GM10266 (cell line): ENCODE measurements around the gene SCGB1D1.

Source experiments
- DNase-seq: peaks from one replicate; pipeline ENCODE4 v3.0.0; 2012; ENCODE audit errors: extremely low spot score
- TF ChIP-seq, protein P1 (sequence below): IDR thresholded peaks from 2 replicates; pipeline ENCODE4 v1.5.1; 2012; ENCODE audit warnings: mild to moderate bottlenecking, low read depth; ENCODE audit not compliant: control insufficient read depth, insufficient read depth; ENCODE audit errors: missing control alignments

The SCGB1D1 gene, protein sequence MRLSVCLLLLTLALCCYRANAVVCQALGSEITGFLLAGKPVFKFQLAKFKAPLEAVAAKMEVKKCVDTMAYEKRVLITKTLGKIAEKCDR

DNA sequence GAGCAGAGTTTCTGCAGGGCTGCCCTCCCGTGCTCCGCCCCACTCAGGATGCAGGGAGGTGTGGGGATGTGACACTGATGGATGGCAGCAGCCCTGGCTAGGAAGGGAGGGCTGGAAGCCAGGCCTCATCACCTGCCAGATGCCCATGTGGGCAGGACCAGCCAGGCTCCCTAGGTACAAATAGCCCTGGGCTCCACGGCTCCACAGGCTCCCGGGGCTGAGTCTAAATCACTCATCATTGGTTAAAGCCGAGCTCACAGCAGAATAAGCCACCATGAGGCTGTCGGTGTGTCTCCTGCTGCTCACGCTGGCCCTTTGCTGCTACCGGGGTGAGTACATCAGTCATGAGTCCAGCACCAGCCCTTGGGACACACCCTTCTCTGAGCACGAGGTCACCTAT is at the start of gene SCGB1D1:
Gene SCGB1D1 (plus strand): TSS at position 206 of the 400 bp plus-strand sequence. CDS start 69 bp downstream, at position 275.
- DNase-seq: no peak
- TF ChIP-seq, protein P1, sequence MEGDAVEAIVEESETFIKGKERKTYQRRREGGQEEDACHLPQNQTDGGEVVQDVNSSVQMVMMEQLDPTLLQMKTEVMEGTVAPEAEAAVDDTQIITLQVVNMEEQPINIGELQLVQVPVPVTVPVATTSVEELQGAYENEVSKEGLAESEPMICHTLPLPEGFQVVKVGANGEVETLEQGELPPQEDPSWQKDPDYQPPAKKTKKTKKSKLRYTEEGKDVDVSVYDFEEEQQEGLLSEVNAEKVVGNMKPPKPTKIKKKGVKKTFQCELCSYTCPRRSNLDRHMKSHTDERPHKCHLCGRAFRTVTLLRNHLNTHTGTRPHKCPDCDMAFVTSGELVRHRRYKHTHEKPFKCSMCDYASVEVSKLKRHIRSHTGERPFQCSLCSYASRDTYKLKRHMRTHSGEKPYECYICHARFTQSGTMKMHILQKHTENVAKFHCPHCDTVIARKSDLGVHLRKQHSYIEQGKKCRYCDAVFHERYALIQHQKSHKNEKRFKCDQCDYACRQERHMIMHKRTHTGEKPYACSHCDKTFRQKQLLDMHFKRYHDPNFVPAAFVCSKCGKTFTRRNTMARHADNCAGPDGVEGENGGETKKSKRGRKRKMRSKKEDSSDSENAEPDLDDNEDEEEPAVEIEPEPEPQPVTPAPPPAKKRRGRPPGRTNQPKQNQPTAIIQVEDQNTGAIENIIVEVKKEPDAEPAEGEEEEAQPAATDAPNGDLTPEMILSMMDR: no peak

DNA sequence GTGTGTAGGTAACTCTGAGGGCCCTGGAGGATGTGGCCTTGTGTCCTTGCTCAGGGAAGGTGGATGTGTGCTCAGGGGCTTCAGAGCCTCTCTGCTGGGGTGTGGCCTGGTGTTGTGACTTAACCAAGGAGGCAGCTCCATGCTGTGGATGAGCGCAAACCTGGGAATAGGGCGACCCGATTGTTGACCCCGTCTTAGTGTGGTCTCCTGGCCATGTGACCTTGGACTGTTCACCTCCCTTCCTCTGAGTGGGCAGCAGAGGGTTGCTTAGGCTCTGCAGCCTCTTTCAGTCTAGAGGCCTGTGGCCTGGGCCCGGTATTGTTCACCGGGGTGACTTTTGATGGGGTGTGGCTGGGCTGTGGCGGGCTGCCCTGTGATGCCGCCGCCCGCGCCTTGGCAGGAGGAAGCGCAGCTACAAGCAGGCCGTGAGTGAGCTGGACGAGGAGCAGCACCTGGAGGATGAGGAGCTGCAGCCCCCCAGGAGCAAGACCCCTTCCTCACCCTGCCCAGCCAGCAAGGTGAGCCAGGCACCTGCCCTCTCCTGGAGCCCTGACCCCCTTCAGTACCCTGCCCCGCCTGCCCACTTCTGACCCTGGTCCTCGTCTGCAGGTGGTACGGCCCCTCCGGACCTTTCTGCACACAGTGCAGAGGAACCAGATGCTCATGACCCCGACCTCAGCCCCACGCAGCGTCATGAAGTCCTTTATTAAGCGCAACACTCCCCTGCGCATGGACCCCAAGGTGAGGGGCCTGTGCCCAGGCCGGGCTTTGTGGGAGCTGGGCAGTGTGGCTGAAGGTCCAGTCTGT is 49.5 kb upstream of the SCGB1D1 start:
- TF ChIP-seq, protein P1: no peak
- DNase-seq: no peak

DNA sequence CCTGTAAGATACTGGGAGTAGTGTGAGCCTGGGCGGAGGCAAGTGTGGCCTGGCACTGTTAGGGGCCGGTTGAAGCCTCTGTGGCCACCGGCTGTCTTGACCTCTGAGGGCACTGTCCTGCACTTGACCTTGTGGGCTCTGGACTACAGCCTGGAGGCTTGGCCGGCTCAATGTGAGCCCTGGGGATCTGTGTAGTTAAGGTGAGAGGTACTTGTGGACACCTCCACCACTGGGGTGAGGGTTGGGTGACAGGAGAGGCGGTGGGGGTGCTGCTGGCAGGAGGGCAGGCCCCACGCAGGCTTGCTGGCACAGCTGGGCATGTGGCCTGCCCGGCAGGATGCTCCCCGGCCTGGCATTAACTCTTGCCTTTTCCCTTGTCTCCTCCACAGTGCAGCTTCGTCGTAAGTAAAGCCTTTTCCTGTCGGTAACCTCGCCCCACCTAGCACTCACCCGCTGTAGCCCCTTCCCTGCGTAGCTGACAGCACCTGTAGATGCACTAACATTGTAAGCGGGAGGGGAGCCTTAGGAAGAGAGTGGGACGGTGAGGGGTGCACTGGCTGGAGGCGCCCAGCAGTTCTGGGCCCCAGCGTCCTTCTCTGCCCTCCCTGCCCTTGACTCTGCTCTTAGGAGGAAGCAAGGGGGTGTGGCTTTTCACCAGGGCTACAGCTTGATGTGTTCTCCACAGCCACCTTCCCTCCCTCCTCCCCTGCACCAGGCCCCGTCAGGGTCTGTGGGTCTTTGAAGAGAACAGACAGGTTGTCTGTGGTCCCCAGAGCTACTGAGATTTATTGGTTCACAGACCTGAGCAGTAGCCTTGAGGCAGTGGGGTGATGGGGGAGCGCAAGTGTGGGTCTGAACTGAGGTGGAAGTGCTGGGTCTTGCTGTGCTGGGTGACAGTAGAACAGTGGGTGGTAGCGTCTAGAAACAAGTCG is 48.6 kb upstream of the SCGB1D1 start:
- DNase-seq: no peak
- TF ChIP-seq, protein P1: no peak

DNA sequence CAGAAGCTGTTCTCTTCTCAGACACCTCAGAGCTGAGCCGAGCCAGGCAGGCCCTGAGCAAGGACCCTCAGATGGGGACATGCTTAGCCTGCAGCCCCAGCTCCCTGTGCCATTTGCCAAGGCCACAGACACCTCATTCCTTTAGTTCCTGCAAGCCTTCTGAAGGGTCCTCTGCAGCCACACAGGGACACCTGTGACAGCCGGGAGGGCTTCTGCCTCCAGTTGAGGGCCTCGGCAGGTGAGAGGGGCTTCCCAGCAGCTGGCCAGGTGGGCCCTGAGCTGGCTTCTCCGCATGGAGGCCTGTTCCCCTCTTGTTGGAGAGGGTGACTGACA is 48.0 kb upstream of the SCGB1D1 start:
- TF ChIP-seq, protein P1: no peak
- no peak for DNase-seq

DNA sequence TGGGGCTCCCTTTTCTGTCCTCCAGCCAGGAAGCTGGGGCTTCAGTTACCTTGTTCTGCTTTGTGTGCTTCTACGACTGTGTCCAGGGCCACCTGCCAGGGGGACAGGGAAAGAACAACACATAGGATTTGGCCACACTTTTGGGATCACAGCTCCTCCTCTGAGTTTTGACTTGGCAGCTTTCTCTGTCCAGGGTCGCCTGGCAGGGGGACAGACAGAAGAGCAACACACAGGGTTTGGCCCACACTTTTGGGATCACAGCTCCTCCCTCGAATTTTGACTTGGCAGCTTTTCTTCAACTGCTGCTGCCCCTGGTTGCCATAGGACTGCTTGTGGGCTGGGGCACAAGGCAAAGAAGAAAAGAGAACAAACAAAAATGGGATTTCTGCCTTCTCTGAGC is 47.1 kb upstream of the SCGB1D1 start:
- DNase-seq: no peak
- TF ChIP-seq, protein P1: no peak

DNA sequence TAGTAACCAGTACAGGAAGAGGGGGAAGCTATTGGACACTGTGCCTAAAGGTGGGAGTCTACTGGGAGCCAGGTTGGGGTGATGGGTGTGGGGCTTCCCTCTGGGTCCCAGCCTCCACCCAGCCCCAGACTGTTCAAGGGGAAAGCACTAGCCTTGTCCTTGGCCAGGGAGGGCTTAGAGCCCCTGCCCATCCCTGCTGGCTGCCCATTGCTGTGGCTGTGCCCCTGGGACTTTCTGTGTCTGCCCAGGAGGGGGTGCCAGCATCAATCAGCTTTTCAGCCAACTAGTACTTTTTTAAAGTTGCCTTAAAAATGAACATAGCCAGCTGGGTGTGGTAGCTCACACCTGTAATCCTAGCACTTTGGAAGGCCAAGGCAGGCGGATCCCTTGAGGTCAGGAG is 46.3 kb upstream of the SCGB1D1 start:
- TF ChIP-seq, protein P1: no peak
- DNase-seq: no peak
